HTERT RPE-1 (cell line): ENCODE results near the gene FHOD3.
"Not testable (repeated sequence)": the region's sequence is repeated elsewhere in the genome, so short reads cannot be mapped to it uniquely, and the experiment has no call there.

ENCODE experiments used
- in situ Hi-C: fragments of 300-500 bp; cut with MboI; formaldehyde crosslinking; loops from 4 replicates; pipeline ENCODE4 v1.14.3; 2020; ENCODE audit warnings: low sequenced_read_pairs

Gene FHOD3

GRCh38 chr18:36441426-36442240 is 144.1 kb downstream of the FHOD3 start:
- in situ Hi-C loops, result no loop called here

- in situ Hi-C loops, result no loop called here
Measured at GRCh38 chr18:36442717-36443116, 145.2 kb downstream of the FHOD3 start.

GRCh38 chr18:36446059-36446458 is 148.5 kb downstream of the FHOD3 start:
- in situ Hi-C loops, result no loop called here

GRCh38 chr18:36448384-36449290 is 151.1 kb downstream of the FHOD3 start:
- in situ Hi-C loops, result no loop called here

- in situ Hi-C loops, result no loop called here
Measured at GRCh38 chr18:36449451-36449850, 151.9 kb downstream of the FHOD3 start.

- in situ Hi-C loops, result no loop called here
Measured at GRCh38 chr18:36450264-36450663, 152.8 kb downstream of the FHOD3 start.

GRCh38 chr18:36451454-36452251 is 154.1 kb downstream of the FHOD3 start:
- in situ Hi-C loops, result no loop called here

GRCh38 chr18:36454245-36454644 is 156.7 kb downstream of the FHOD3 start:
- in situ Hi-C loops, result no loop called here

GRCh38 chr18:36454848-36455458 is 157.4 kb downstream of the FHOD3 start:
- in situ Hi-C loops, result no loop called here

GRCh38 chr18:36455931-36456330 is 158.4 kb downstream of the FHOD3 start:
- in situ Hi-C loops, result no loop called here

- in situ Hi-C loops, result no loop called here
Measured at GRCh38 chr18:36456622-36457021, 159.1 kb downstream of the FHOD3 start.

GRCh38 chr18:36457683-36458082 is 160.2 kb downstream of the FHOD3 start:
- in situ Hi-C loops, result no loop called here

GRCh38 chr18:36458306-36458705 is 160.8 kb downstream of the FHOD3 start:
- in situ Hi-C loops, result no loop called here

GRCh38 chr18:36459203-36459602 is 161.7 kb downstream of the FHOD3 start:
- in situ Hi-C loops, result no loop called here

- in situ Hi-C loops, result no loop called here
Measured at GRCh38 chr18:36459786-36460185, 162.3 kb downstream of the FHOD3 start.

GRCh38 chr18:36460324-36460850 is 162.9 kb downstream of the FHOD3 start:
- in situ Hi-C loops, result no loop called here

- in situ Hi-C loops, result no loop called here
Measured at GRCh38 chr18:36460854-36461253, 163.3 kb downstream of the FHOD3 start.

GRCh38 chr18:36461551-36461987 is 164.1 kb downstream of the FHOD3 start:
- in situ Hi-C loops, result no loop called here

- in situ Hi-C loops, result not testable (repeated sequence)
Measured at GRCh38 chr18:36463516-36463915, 166.0 kb downstream of the FHOD3 start.

GRCh38 chr18:36464126-36464651 is 166.7 kb downstream of the FHOD3 start:
- in situ Hi-C loops, result no loop called here
